Measurements from ENCODE around the gene SLC6A12. TPM values are rescaled to one million over a fixed set of nuclear protein-coding genes. Genes with fewer than 3 reads are reported as not detected.

The SLC6A12 gene
- total RNA-seq, 4 donors from 2014 or later = 0.28 to 2.4 TPM; not detected in 2

GRCh38 chr12:170371-171225 is 43.4 kb downstream of the SLC6A12 start:
- intact Hi-C loops (cut with DNase I; ENCODE audit: low total_unique reads) = no loop called here
- H3K27ac ChIP-seq = no peak overlapping the region
- H3K4me3 ChIP-seq = no peak overlapping the region
- no peaks in the 10 kb centered on the region for H3K36me3 ChIP-seq
- DNase-seq = no peak
- no peaks in the 10 kb centered on the region for H3K9me3 ChIP-seq
- H3K4me1 ChIP-seq = no peaks in the 10 kb centered on the region
- no peaks in the 10 kb centered on the region for H3K27me3 ChIP-seq
- TF ChIP-seq POLR2A (IDR thresholded peaks at IDR 0.05) = no peak
- TF ChIP-seq, protein P1, sequence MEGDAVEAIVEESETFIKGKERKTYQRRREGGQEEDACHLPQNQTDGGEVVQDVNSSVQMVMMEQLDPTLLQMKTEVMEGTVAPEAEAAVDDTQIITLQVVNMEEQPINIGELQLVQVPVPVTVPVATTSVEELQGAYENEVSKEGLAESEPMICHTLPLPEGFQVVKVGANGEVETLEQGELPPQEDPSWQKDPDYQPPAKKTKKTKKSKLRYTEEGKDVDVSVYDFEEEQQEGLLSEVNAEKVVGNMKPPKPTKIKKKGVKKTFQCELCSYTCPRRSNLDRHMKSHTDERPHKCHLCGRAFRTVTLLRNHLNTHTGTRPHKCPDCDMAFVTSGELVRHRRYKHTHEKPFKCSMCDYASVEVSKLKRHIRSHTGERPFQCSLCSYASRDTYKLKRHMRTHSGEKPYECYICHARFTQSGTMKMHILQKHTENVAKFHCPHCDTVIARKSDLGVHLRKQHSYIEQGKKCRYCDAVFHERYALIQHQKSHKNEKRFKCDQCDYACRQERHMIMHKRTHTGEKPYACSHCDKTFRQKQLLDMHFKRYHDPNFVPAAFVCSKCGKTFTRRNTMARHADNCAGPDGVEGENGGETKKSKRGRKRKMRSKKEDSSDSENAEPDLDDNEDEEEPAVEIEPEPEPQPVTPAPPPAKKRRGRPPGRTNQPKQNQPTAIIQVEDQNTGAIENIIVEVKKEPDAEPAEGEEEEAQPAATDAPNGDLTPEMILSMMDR (IDR thresholded peaks at IDR 0.05) = no peak

GRCh38 chr12:169528-170370 is 44.2 kb downstream of the SLC6A12 start:
- no peaks in the 10 kb centered on the region for H3K9me3 ChIP-seq
- no peak overlapping the region for H3K27ac ChIP-seq
- no peak for DNase-seq
- no peaks in the 10 kb centered on the region for H3K27me3 ChIP-seq
- H3K36me3 ChIP-seq = no peaks in the 10 kb centered on the region
- intact Hi-C loops (cut with DNase I; ENCODE audit: low total_unique reads) = no loop called here
- TF ChIP-seq POLR2A (IDR thresholded peaks at IDR 0.05) = no peak
- TF ChIP-seq, protein P1 (IDR thresholded peaks at IDR 0.05) = no peak
- no peaks in the 10 kb centered on the region for H3K4me1 ChIP-seq
- H3K4me3 ChIP-seq = no peak overlapping the region

DNA sequence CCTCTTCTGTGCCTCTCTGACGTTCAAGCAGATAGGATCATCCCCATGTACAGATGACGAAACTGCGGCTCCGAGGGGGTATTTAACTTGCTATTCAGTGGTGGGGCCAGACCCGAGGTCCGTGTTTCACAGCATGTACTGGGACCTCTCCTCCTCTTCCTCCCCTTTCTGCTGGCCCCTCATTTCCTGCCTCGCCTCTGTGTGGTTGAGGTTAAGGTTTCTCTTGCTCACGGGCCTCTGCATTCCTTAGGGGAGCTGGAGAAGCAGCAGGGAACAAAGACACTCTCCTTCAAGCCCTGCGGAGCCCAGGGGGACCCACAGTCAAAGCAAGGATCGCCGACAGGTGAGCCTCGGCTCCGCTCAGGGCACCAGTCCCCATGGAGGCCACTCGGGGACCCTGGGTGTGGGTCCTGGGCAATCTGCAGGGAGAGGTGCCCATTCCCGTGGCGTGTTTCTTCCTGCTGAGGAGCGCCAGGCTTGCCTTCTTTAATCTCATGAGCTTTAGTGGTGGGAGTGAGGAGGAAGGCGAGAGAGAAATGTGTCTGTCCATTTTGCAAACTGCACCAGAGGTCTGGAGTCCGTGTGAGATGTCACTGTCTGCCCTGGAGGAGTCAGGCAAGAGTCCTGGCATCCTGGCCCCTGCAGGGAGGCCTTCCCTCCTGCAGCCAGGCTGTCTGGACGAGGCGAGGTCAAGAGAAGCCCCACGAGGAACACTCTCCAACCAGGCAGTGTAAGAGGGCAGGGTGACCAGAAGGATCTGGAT is 45.0 kb downstream of the SLC6A12 start:
- Histone ChIP-seq H3K27me3 (no peaks in the 10 kb centered on the region), H3K4me3 (no peak overlapping the region), H3K36me3 (no peaks in the 10 kb centered on the region), H3K4me1 (no peaks in the 10 kb centered on the region), H3K9me3 (no peaks in the 10 kb centered on the region), H3K27ac (no peak overlapping the region)
- DNase-seq = no peak
- intact Hi-C loops (cut with DNase I; ENCODE audit: low total_unique reads) = no loop called here
- no peak for TF ChIP-seq POLR2A (IDR thresholded peaks at IDR 0.05)
- TF ChIP-seq, protein P1 (IDR thresholded peaks at IDR 0.05) = no peak

DNA sequence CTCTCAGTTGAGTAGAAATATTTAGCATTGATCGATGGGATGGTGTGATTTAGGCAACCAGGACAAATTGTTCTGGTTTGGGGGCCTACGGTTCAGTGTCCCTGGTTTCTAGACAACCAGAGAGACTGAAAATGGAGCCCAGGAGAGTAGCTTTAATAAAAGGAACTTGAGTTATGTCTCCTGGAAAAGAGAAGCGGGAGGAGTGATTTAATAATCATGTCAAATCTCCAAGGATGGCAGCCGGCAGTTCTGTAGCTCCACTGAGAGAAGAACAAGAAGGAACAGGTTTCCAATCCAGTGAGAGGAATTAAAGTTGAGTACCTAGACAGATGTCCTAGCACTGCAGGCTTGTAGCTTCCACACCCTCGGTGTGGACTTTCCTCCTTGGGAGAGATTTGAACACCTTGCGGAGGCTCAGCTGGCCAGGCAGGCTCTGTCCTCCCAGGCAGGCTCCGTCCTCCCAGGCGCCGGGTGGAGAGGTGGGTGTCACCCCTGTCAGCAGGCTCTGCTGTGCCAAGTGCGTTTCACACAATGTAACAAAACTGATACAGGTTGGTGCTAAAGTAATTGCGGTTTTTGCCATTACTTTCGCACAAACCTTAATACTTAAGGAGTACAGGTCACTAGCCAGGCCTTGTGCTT is 45.9 kb downstream of the SLC6A12 start:
- Histone ChIP-seq H3K4me3 (no peak overlapping the region), H3K27me3 (no peaks in the 10 kb centered on the region)

More for the DNA sequence above, 45.9 kb downstream of the SLC6A12 start:
- intact Hi-C loops (cut with DNase I; ENCODE audit: low total_unique reads) = no loop called here
- no peaks in the 10 kb centered on the region for H3K9me3 ChIP-seq
- H3K4me1 ChIP-seq = no peaks in the 10 kb centered on the region
- no peak overlapping the region for H3K27ac ChIP-seq
- no peaks in the 10 kb centered on the region for H3K36me3 ChIP-seq
- DNase-seq = no peak
- TF ChIP-seq, protein P1 (IDR thresholded peaks at IDR 0.05) = no peak
- TF ChIP-seq POLR2A (IDR thresholded peaks at IDR 0.05) = no peak

Data from uterus (tissue), 4 donors.